Endothelial cell of umbilical vein (primary cell): ENCODE results near the gene PLCH1. TPM values are rescaled to one million over a fixed set of nuclear protein-coding genes. Genes with fewer than 3 reads are reported as not detected.

Experiments
- BruUV-seq: library from RNA; stranded (reverse); fragments of 400-500 nt; replicated peaks from 2 replicates; lab custom pipeline; 2021; lab: Mats Ljungman, UMichigan
- CTCF ChIA-PET: fragments of 300-600, 350-600 bp; sonication (Branson Sonifier 250); formaldehyde crosslinking; loops from one replicate; lab custom pipeline; 2021; ENCODE audit warnings: antibody characterized with exemption, inconsistent platforms; lab: Charles Lee
- POLR2A ChIA-PET: fragments of 300-600, 350-600 bp; sonication (Branson Sonifier 250); formaldehyde crosslinking; loops from one replicate; lab custom pipeline; 2021; ENCODE audit warnings: antibody characterized with exemption, inconsistent platforms; lab: Charles Lee
- DNase-seq: peaks from one replicate; pipeline ENCODE4 v3.0.0-alpha.2; 2011; ENCODE audit warnings: low read depth, low spot score
- FAIRE-seq: peaks from 2 replicates; lab custom pipeline; 2011; peaks lifted over from hg19 to GRCh38; lab: Jason Lieb, UNC
- H2AFZ ChIP-seq: 2 replicates; pipeline ENCODE4 v1.6.0; 2012; ENCODE audit warnings: low read depth, low read length, control low read depth, inconsistent platforms
- H3K27ac ChIP-seq: 2 replicates; pipeline ENCODE4 v1.5.1; 2011; ENCODE audit warnings: low read depth, mild to moderate bottlenecking, control low read depth, low read length, moderate library complexity; ENCODE audit not compliant: insufficient read depth
- H3K27me3 ChIP-seq, 2 experiments: 2 replicates each; pipeline versions ENCODE4 v1.6.0 to v1.6.1; 2011; ENCODE audit warnings: low read length in 2 of 2, mixed read lengths in 1 of 2; ENCODE audit not compliant: control insufficient read depth in 2 of 2, insufficient read depth in 2 of 2
- H3K36me3 ChIP-seq, 2 experiments: 2 replicates in 1 of 2; 3 replicates in 1 of 2; pipeline ENCODE4 v1.5.1; 2011; ENCODE audit warnings: low read length in 2 of 2, mild to moderate bottlenecking in 1 of 2, moderate library complexity in 1 of 2; ENCODE audit not compliant: control insufficient read depth in 2 of 2, insufficient read depth in 2 of 2; ENCODE audit errors: extremely low read depth in 1 of 2
- H3K4me1 ChIP-seq: 3 replicates; pipeline ENCODE4 v1.5.1; 2011; ENCODE audit warnings: mild to moderate bottlenecking, low read length; ENCODE audit not compliant: control insufficient read depth, insufficient read depth; ENCODE audit errors: extremely low read depth
- H3K4me2 ChIP-seq: 2 replicates; pipeline ENCODE4 v1.6.1; 2011; ENCODE audit warnings: low read length, control low read depth, mixed read lengths; ENCODE audit not compliant: insufficient read depth
- H3K4me3 ChIP-seq, 3 experiments: fragments of 200-600 bp in 1 of 3; sonication (generic), shearing (Covaris generic) in 1 of 3; replicated peaks in 1 of 3; 2 replicates each; pipeline ENCODE4 v1.5.1; 2011 to 2016; ENCODE audit warnings: control low read depth in 3 of 3, low read length in 3 of 3, mild to moderate bottlenecking in 2 of 3, inconsistent platforms in 1 of 3, low read depth in 1 of 3, moderate library complexity in 1 of 3; ENCODE audit not compliant: insufficient read depth in 1 of 3
- H3K79me2 ChIP-seq: 2 replicates; pipeline ENCODE4 v1.6.0; 2012; ENCODE audit warnings: low read length, inconsistent platforms; ENCODE audit not compliant: control insufficient read depth, insufficient read depth
- H3K9ac ChIP-seq: replicated peaks from 2 replicates; pipeline ENCODE3; 2011; ENCODE audit warnings: low read length, control low read depth; ENCODE audit not compliant: insufficient read depth; ENCODE audit errors: extremely low read depth
- H3K9me1 ChIP-seq: replicated peaks from 3 replicates; pipeline ENCODE4 v1.6.0; 2011; ENCODE audit warnings: mild to moderate bottlenecking, low read length; ENCODE audit not compliant: control insufficient read depth, insufficient read depth; ENCODE audit errors: extremely low read depth
- H3K9me3 ChIP-seq: replicated peaks from 2 replicates; pipeline ENCODE4 v1.5.1; 2012; ENCODE audit warnings: low read length, inconsistent platforms; ENCODE audit not compliant: control insufficient read depth, insufficient read depth
- H4K20me1 ChIP-seq: replicated peaks from 2 replicates; pipeline ENCODE3; 2011; ENCODE audit warnings: mild to moderate bottlenecking, low read length; ENCODE audit not compliant: control insufficient read depth, insufficient read depth; ENCODE audit errors: extremely low read depth
- GATA2 ChIP-seq: IDR thresholded peaks from 2 replicates; pipeline ENCODE4 v1.7.0; 2011; ENCODE audit warnings: low read depth, mild to moderate bottlenecking, moderate library complexity, mixed read lengths, low read length; ENCODE audit not compliant: insufficient read length, insufficient read depth
- JUN ChIP-seq: IDR thresholded peaks from 2 replicates; pipeline ENCODE4 v1.6.1; 2011; ENCODE audit warnings: borderline replicate concordance, low read depth; ENCODE audit not compliant: insufficient read length, insufficient read depth
- POLR2A ChIP-seq: IDR thresholded peaks from 2 replicates; pipeline ENCODE4 v1.6.1; 2012; ENCODE audit warnings: low read depth, mild to moderate bottlenecking, control low read depth, low read length
- dilution Hi-C: fragments of 300-500 bp; cut with MboI; formaldehyde crosslinking; loops from one replicate; pipeline ENCODE4 v1.15.0; 2019; ENCODE audit warnings: low sequenced_read_pairs; ENCODE audit not compliant: extremely low pct_ligation_motif_present
- intact Hi-C: fragments of 100-400 bp; cut with micrococcal nuclease; formaldehyde crosslinking; loops from one replicate; pipeline ENCODE4 v1.10.0; 2022
- polyA plus RNA-seq, 4 experiments: library from polyadenylated mRNA; depleted of rRNA in 3 of 4; stranded (reverse) in 3 of 4; unstranded in 1 of 4; fragments of >200 nt; gene quantifications; 2 replicates each; pipeline versions ENCODE4 v1.2.1 to v1.2.3, GENCODE V29; 2011 to 2012; ENCODE audit warnings: missing spikeins in 1 of 4
- total RNA-seq: library from RNA; stranded (reverse); gene quantifications from 2 replicates; pipeline ENCODE4 v1.2.3, GENCODE V29; 2021
- TF ChIP-seq, protein P1 (sequence below), 2 donors: IDR thresholded peaks; 1 replicate in 1 of 2; 2 replicates in 1 of 2; pipeline ENCODE4 v1.5.1; 2011; ENCODE audit warnings: low read length in 2 of 2, mild to moderate bottlenecking in 2 of 2, moderate library complexity in 2 of 2, control low read depth in 1 of 2, inconsistent platforms in 1 of 2, low read depth in 1 of 2; ENCODE audit not compliant: insufficient read depth in 1 of 2; ENCODE audit errors: extremely low read depth in 1 of 2

The PLCH1 gene
- total and polyA plus RNA-seq, 2 donors (not counting 3 experiments of a cell fraction or from before 2014, with no cell fraction given): 0.03 TPM; not detected in 1

- ChIA-PET CTCF (interaction anchor here (0.6 to 2.2 kb wide), 5 partner anchors 12 to 689 kb away, joined by 3 to 6 read pairs (median 4); no protein-coding TSS in a partner anchor), POLR2A (no interaction called here)
- H3K9me3 ChIP-seq: no peaks in the 10 kb centered on the region
- H3K79me2 ChIP-seq: no peaks in the 10 kb centered on the region
- H3K4me2 ChIP-seq: no peak overlapping the region
- no peaks in the 10 kb centered on the region for H3K27me3 ChIP-seq
- DNase-seq: peak; percentile 80
- intact Hi-C loops (no loop called here), dilution Hi-C loops (no loop called here)
- no peak for FAIRE-seq
- no peaks in the 10 kb centered on the region for H4K20me1 ChIP-seq
- TF ChIP-seq, protein P1, sequence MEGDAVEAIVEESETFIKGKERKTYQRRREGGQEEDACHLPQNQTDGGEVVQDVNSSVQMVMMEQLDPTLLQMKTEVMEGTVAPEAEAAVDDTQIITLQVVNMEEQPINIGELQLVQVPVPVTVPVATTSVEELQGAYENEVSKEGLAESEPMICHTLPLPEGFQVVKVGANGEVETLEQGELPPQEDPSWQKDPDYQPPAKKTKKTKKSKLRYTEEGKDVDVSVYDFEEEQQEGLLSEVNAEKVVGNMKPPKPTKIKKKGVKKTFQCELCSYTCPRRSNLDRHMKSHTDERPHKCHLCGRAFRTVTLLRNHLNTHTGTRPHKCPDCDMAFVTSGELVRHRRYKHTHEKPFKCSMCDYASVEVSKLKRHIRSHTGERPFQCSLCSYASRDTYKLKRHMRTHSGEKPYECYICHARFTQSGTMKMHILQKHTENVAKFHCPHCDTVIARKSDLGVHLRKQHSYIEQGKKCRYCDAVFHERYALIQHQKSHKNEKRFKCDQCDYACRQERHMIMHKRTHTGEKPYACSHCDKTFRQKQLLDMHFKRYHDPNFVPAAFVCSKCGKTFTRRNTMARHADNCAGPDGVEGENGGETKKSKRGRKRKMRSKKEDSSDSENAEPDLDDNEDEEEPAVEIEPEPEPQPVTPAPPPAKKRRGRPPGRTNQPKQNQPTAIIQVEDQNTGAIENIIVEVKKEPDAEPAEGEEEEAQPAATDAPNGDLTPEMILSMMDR (IDR thresholded peaks at IDR 0.05; ENCODE audit: extremely low read depth in 1 of 2, insufficient read depth in 1 of 2, low read depth in 1 of 2, low read length in 2 of 2): no peak
- TF ChIP-seq GATA2 (peak; percentile 49), JUN (no peak), POLR2A (no peak)
- no peaks in the 10 kb centered on the region for H3K36me3 ChIP-seq
- H3K9ac ChIP-seq: no peak overlapping the region
- no peaks in the 10 kb centered on the region for H3K9me1 ChIP-seq
- no TSS peak for BruUV-seq
- H3K4me1 ChIP-seq: no peaks in the 10 kb centered on the region
- no peak overlapping the region for H3K27ac ChIP-seq
- no peak overlapping the region for H2AFZ ChIP-seq
- no peak overlapping the region for H3K4me3 ChIP-seq
Measured at GRCh38 chr3:155334914-155335723, 409.8 kb downstream of the PLCH1 start.
